ENCODE data around the gene EIF2AK2. TPM values are rescaled to one million over a fixed set of nuclear protein-coding genes. Genes with fewer than 3 reads are reported as not detected.

The EIF2AK2 gene
- total RNA-seq, 1 experiment from 2014 or later, result 19.8 TPM

DNA sequence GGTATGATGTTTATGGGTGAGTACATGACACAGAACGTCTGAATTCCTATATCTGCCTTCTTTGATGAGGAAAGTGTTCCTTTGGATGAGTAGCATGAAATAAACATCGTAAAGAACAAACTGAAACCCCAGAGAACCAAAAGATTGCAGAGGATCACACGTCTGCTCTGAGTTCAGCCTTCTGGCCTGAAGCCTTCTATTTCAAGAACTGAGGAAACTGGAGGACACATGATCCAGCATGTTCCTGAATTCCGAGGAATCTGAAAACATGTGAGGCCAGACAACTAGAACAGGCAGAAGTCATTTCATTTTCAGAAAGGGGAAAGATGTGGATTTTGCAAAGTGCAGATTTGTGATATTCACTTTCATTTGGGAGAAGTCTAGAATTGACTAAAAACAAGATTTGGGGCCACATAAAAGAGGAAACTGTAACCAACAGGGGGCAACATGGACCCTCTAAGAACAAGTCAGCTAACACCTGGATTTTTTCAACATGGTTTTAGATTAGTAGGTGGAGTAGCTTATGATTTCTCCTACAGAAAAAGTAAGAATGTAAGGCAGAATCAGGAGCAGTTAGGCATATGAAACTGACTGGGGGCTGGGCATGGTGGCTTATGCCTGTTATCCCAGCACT is 23.3 kb upstream of the EIF2AK2 start:
- in situ Hi-C loops (cut with HindIII; ENCODE audit: low sequenced_read_pairs), result no loop called here
- no peak for DNase-seq (ENCODE audit: low spot score)

DNA sequence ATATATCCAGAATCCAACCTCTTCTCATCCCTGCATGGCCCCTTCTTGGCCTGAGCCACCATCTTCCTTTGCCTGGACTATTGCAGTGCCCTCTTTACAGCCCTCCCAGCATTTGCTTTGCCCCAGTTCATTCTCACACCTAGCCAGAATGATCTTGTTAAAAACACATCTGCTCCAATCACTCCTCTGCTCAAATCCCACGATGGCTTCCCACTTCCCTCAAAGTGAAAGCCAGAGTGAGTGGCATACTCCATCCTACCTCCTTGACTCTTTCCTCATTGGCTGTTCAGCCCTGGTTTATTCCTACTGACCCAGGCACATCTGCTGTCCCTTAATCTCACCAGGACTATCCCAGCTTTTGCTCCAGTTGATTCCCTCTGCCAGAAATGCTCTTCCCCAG is 17.0 kb upstream of the EIF2AK2 start:
- in situ Hi-C loops (cut with HindIII; ENCODE audit: low sequenced_read_pairs), result no loop called here
- DNase-seq (ENCODE audit: low spot score), result no peak

DNA sequence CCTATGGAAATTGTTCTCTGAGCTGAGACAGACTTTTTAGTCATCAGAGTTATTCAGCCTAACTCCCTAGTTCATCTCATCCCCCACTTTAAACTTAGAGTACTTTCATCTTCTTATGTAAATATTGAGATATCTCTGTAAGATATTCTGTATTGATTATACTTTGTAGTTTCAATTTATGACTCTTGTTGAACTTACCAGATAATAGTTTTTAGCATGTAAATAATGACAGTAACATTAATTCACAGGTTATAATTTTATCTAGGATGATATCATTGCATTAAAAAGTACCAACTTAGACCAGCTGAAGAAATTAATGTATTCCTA is 14.8 kb upstream of the EIF2AK2 start:
- in situ Hi-C loops (cut with HindIII; ENCODE audit: low sequenced_read_pairs), result no loop called here
- DNase-seq (ENCODE audit: low spot score), result no peak

- DNase-seq (ENCODE audit: low spot score), result peak; percentile 19
- in situ Hi-C loops (cut with HindIII; ENCODE audit: low sequenced_read_pairs), result no loop called here
Observed at GRCh38 chr2:37168217-37168981, 11.6 kb upstream of the EIF2AK2 start.

DNA sequence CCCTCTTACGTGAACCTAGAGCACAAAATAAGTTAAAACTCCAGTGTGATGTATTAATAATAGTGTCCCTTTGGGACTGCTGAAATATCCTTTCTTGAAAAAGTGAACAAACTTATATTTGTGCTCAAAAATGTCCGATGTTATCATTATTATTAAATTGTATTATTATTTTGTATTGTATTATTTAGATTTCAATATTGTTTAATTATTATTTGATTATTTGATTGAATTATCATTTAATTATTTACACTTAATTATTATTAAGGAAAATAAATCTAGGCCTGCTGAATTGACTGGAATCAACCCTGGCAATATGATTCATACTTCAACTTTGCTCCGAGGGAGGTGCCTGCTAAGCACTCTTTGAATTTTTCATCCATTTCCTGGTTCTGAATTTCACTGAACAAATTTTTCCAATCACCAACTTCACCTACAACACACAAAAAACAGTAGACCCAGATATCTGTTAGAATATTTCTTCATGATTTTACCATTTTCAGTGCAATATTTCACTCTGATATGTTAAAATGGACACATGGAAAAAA is 10.9 kb upstream of the EIF2AK2 start:
- in situ Hi-C loops (cut with HindIII; ENCODE audit: low sequenced_read_pairs), result no loop called here
- DNase-seq (ENCODE audit: low spot score), result no peak

DNA sequence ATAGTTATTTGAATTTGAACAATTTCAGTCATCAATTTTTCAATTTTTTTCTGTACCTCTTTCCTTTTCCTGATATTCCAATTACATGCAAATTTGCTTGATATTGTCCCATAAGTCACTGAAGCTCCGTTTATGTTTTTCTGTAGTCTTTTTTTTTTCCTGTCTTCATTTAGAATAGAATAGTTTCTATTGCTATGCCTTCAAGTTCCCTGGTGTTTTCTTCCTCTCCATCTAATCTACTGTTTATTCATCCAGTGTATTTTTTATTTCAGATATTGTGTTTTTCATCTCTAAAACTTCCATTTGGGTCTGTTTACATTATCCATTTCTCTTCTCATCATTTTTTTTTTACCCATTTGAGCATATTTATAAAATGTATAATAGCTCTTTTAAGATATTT is 8.0 kb upstream of the EIF2AK2 start:
- no peak for DNase-seq (ENCODE audit: low spot score)
- in situ Hi-C loops (cut with HindIII; ENCODE audit: low sequenced_read_pairs), result no loop called here

DNA sequence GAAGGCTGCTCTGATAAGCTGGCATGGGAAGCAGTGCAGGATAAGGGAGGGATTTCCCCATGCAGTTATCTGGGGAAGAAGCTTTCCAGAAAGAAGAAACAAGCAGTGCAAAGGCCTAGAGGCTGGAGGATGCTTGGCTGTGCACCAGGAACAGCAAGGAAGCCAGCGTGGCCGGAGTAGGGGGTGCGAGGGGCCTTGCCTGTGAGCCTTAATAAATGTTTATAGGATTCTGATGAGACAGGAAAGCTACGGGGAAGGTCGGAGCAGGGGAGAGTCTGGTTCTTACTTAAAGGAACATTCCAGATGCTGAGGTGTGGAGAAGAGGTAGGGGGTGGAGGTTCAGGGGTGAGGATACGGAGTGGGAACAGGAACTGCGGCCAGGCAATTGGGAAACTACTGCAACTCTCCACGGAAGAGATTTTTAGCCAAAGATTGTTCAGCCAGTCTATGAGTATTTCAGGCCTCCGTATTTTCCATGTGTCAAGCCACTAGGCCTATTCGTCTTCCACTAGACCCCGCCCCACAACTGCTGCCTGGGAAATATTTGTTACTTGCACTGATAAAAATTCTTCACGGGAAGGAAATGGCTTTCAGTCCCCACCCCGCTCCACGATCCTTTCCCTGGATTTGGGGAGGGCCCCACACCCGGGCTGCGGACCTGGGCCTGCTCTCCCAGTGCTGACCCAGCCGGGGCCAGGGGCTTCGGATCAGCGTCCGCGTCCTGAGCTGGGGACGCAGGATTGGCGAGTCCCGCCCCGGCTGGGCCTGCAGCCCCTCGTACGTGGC is 516 bp downstream of the EIF2AK2 start:
- in situ Hi-C loops (cut with HindIII; ENCODE audit: low sequenced_read_pairs), result no loop called here
- DNase-seq (ENCODE audit: low spot score), result peak; percentile 57

DNA sequence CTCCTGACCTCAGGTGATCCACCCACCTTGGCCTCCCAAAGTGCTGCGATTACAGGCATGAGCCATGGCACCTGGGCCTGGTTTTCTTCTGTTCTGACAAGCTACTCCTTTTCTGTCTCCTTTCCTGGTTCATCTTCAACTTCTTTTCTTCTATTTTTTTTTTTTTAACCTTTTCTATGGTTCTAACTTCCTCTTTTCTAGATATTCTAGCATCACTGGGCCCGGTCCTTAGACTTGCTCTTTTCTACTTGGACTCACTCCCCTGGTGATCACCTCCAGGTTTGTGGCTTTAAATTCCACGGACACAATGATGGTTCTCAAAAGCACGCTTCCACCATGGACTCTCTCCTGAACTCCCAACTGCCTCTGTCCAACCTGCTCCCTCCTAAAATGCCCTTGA is 2.0 kb downstream of the EIF2AK2 start:
- DNase-seq (ENCODE audit: low spot score), result no peak
- in situ Hi-C loops (cut with HindIII; ENCODE audit: low sequenced_read_pairs), result no loop called here

- DNase-seq (ENCODE audit: low spot score), result no peak
- in situ Hi-C loops (cut with HindIII; ENCODE audit: low sequenced_read_pairs), result no loop called here
Observed at GRCh38 chr2:37153224-37153623, 3.6 kb downstream of the EIF2AK2 start.

- in situ Hi-C loops (cut with HindIII; ENCODE audit: low sequenced_read_pairs), result no loop called here
- DNase-seq (ENCODE audit: low spot score), result no peak
Observed at GRCh38 chr2:37149626-37150322, 7.0 kb downstream of the EIF2AK2 start.

GRCh38 chr2:37148325-37148724 is 8.5 kb downstream of the EIF2AK2 start:
- no peak for DNase-seq (ENCODE audit: low spot score)
- in situ Hi-C loops (cut with HindIII; ENCODE audit: low sequenced_read_pairs), result no loop called here

- in situ Hi-C loops (cut with HindIII; ENCODE audit: low sequenced_read_pairs), result no loop called here
- DNase-seq (ENCODE audit: low spot score), result no peak
Observed at GRCh38 chr2:37146062-37146461, 10.7 kb downstream of the EIF2AK2 start.

GRCh38 chr2:37143974-37144373 is 12.8 kb downstream of the EIF2AK2 start:
- in situ Hi-C loops (cut with HindIII; ENCODE audit: low sequenced_read_pairs), result no loop called here

DNA sequence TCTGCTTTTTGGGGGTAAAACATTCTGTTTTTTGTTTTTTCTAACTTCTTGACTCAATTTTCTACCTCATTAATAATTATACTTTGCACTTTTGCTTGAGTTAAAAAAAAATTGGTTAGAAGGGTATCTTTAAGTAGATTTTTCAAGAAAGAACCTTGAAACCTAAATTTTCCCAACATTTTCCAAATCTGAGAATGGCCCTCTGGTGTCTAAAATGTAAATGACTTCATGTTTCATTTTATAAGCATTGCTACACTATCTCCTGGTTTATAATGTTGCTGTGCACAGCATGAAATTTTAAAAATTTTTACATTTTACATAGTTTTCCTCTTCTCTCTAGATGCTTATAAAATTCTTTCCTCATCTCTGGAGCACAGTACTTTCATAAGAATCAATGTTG is 14.2 kb downstream of the EIF2AK2 start:
- in situ Hi-C loops (cut with HindIII; ENCODE audit: low sequenced_read_pairs), result no loop called here
- no peak for DNase-seq (ENCODE audit: low spot score)

More at GRCh38 chr2:37143974-37144373, 12.8 kb downstream of the EIF2AK2 start:
- no peak for DNase-seq (ENCODE audit: low spot score)

- no peak for DNase-seq (ENCODE audit: low spot score)
- in situ Hi-C loops (cut with HindIII; ENCODE audit: low sequenced_read_pairs), result no loop called here
Observed at GRCh38 chr2:37132914-37133313, 23.9 kb downstream of the EIF2AK2 start.

GRCh38 chr2:37125416-37125815 is 31.4 kb downstream of the EIF2AK2 start:
- in situ Hi-C loops (cut with HindIII; ENCODE audit: low sequenced_read_pairs), result no loop called here
- DNase-seq (ENCODE audit: low spot score), result no peak

DNA sequence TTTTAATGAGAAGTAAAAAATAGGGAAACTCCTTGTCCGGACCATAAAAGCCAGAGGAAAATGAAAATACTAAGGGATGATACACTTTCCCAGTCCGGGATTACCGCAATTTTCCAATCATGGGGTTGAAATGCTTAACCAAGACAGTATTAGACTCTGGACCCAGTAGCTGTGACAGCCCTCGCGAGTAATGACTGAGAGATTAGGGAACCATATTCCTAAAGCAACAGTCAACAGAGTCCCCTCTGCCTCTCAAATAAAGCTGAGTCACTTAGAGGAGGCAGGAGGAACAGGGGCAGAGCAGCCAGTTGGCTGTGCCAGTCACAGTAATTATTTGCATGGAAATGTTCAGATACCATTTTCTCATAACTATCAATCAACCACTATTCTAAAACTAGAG is 37.6 kb downstream of the EIF2AK2 start:
- DNase-seq (ENCODE audit: low spot score), result no peak
- in situ Hi-C loops (cut with HindIII; ENCODE audit: low sequenced_read_pairs), result no loop called here

- in situ Hi-C loops (cut with HindIII; ENCODE audit: low sequenced_read_pairs), result no loop called here
- DNase-seq (ENCODE audit: low spot score), result no peak
Observed at GRCh38 chr2:37117566-37117965, 39.2 kb downstream of the EIF2AK2 start.

GRCh38 chr2:37111958-37112357 is 44.8 kb downstream of the EIF2AK2 start:
- DNase-seq (ENCODE audit: low spot score), result no peak
- in situ Hi-C loops (cut with HindIII; ENCODE audit: low sequenced_read_pairs), result no loop called here

Data from G401 (cell line).